IPS-18c (cell line): ENCODE measurements around the gene HMGCS2.

Source experiments
- H3K4me3 ChIP-seq: 2 replicates; pipeline ENCODE4 v1.7.0; 2013; ENCODE audit warnings: low read depth, mild to moderate bottlenecking, low read length, moderate library complexity; ENCODE audit not compliant: insufficient read depth
- H3K9me3 ChIP-seq: one replicate; pipeline ENCODE4 v1.6.1; 2013; ENCODE audit warnings: mild to moderate bottlenecking, low read length, moderate library complexity; ENCODE audit not compliant: control insufficient read depth, insufficient read depth

The HMGCS2 gene

DNA sequence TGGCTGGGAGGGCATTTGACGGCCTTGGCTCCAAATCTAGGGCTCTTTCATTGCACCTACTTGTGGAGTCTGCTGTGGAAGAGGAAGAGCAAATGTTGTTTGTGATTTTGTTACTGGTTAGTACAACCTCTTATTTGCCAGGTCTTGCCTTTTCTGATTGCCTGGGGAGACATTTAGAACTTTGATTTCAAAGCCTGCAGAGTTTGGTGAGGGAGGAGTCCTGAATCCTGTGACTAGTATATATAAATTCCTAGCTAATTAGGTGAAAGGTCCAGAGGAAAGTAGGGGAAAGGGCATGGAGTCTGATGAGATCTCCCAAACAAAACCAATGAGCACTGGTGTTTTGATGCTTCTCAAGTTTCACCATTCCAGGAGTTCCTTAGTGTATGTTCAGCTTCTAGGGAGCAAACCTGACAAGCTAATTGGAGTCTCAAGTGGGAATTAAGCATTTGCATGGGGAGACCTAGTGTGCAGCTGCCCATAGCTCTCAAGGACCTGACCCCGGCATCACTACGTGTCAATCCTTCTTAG, 5.1 kb upstream of the HMGCS2 start:
- H3K4me3 ChIP-seq = no peak overlapping the region
- no peaks in the 10 kb centered on the region for H3K9me3 ChIP-seq

DNA sequence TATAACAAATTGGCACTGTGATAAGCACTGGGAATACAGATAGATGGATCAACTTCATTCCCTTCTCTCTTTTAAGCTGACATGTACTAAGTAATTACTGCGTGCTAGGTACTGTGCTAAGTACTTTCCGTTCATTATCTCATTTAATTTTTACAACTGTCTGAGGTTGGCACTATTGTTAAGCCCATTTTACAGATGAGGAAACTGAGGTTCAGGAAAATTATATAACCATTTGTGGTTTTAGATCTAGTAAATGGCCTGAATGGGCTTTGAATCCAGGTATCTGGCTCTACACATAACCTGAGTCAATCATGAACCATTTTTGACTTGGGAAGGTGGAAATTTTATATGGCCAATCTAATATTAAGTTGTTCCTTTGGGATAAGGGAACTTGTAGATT, 3.6 kb upstream of the HMGCS2 start:
- Histone ChIP-seq H3K9me3 (no peaks in the 10 kb centered on the region), H3K4me3 (no peak overlapping the region)

DNA sequence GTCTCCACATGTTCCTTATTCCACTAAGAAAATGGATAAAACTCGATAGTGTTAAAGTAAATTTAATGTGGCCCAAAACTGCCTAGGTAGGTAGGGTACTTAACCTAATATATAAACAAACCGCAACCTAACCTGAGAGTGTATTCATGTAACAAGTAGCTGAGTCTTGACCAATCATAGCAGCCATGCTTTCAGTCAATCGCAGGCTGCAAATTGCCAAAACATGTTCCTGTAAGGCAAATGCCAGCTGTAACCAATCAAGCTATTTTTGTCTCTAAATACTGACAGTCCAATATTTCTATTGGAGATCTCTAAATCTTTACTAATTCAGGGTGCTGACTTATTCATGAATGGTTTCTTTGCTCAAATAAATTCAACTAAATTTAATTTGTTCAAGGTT, 3.1 kb upstream of the HMGCS2 start:
- no peaks in the 10 kb centered on the region for H3K9me3 ChIP-seq
- no peak overlapping the region for H3K4me3 ChIP-seq

DNA sequence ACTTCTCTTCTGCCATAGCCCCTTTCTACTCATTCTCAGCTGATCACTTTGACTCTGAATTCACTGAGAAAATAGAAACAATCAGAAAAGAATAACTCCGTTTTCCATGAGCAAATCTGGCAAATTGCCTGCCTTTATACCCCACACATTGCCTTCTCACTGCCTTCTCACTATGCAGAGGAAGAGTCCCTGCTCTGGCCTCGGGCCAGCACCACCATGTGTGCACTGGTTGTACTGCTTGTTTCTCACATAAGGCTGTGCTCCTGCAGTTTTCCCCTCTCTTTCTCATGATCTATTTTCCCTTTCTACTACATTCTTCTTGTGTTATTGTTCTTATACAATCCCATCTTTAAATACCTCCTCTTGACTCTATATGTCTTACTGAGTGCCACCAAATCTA, 2.3 kb upstream of the HMGCS2 start:
- no peak overlapping the region for H3K4me3 ChIP-seq
- H3K9me3 ChIP-seq = no peaks in the 10 kb centered on the region

DNA sequence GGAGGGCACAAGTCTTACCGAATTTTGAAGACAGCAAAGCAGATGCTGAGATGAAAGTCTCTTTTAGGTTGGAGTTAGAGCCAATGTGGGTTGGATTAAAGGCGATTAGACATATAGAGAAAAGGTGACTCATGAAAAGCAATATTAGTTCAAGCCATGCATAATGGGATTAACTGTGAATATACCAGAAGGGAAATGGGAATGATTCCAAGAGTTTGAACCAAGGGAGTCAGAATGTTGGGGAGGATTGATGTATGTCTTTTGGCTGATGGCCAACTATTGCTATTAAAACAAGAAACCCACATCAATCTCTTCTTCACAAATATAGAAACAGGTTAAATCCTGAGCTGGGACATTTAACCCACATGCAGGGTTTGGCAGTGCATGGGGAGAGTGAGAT, 1.2 kb downstream of the HMGCS2 start:
- Histone ChIP-seq H3K9me3 (no peaks in the 10 kb centered on the region), H3K4me3 (no peak overlapping the region)

DNA sequence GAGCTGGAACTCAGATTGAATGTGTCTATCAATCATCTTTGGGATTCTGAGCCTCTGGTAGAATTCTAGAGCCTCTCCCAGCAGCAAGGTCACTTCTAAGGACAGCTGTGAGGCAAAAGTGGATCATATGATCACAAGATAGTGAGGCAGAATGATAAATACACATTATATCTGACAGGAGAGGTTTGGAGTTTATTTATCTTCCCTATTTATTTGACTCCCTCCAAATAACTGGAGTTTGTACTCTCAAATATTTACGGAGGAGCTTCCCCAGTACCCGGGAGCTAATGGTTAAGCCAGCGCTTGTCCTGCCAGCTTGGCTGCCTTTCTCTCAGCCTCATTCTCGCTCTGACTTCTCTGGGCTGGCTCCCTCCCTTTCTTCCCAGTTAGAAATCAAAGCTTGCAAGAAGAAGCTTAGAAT, 2.3 kb downstream of the HMGCS2 start:
- no peak overlapping the region for H3K4me3 ChIP-seq
- no peaks in the 10 kb centered on the region for H3K9me3 ChIP-seq

DNA sequence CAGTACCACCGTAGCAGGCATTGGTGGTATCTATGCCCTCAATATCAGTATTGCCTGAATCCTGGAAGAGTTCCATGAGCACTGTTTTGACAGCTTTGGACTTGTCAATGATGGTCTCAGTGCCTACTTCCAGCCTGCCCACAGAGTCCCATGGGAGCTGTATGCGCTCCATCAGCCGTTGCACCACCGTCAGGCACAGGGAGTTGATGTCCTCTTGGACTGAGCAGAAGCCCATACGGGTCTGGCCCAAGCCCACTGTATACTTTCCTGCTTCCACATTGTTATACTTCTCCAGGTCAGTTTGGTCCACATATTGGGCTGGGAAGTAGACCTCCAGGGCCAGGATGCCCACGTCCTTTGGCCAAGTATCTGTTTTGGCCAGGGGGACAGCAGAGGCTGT, 4.5 kb downstream of the HMGCS2 start:
- H3K4me3 ChIP-seq = no peak overlapping the region
- no peaks in the 10 kb centered on the region for H3K9me3 ChIP-seq

DNA sequence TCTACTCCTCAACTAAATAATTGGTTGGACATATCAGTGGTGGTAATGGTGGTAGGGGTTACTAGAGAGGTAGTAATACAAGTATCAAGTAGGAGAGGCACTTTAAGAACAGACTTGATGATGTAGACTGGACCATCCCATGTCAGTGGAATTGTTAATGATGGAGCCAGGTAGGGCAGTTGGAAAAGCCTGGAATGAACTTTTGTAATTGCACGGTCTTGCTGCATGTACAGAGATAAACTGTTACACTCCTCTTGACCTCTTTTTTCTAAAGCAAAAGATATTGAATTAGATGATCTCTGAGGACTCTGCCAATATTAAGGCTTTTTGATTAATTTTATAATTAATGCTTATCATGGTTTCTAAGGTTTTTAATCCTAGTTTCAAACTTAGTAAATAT, 5.8 kb downstream of the HMGCS2 start:
- no peaks in the 10 kb centered on the region for H3K9me3 ChIP-seq
- H3K4me3 ChIP-seq = no peak overlapping the region

DNA sequence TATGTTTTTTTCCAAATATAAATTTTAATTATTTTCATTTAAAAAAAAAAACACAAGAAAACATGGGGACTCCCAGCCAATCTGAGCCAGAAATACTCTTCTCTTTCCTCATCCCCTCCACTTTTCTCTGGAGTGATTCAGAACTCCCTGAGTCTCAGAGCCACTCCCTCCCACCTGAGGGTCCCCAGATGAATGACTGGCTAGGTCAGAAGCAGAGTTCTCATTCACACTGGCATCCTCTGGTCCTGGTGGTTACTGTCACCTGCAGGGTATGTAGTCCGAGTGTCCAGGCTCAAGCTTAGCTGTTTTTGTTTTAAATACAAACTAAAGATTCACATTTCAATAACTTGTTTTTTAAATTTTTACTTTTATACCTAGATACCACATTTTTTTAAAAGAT, 6.3 kb downstream of the HMGCS2 start:
- no peak overlapping the region for H3K4me3 ChIP-seq

DNA sequence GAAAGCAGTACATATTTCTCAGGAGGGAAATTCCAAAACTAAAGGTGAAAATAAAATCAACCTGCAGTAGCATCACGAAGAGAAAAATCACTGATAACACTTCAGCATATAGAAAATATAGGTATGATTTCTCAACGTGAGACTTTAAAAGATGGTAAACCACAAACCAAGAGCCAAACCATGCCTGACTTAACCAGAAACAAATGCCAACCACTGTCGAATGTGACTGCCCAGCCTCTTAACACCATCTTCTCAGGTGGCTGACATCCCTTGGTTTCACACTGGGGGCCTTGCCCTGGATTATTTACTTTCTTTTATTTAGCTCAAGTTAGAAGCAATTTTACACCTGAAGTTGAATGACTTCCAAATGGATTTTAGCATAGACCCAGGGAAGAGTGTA, 10.1 kb downstream of the HMGCS2 start:
- Histone ChIP-seq H3K9me3 (no peaks in the 10 kb centered on the region), H3K4me3 (no peak overlapping the region)

More for the DNA sequence above, 6.3 kb downstream of the HMGCS2 start:
- no peaks in the 10 kb centered on the region for H3K9me3 ChIP-seq

DNA sequence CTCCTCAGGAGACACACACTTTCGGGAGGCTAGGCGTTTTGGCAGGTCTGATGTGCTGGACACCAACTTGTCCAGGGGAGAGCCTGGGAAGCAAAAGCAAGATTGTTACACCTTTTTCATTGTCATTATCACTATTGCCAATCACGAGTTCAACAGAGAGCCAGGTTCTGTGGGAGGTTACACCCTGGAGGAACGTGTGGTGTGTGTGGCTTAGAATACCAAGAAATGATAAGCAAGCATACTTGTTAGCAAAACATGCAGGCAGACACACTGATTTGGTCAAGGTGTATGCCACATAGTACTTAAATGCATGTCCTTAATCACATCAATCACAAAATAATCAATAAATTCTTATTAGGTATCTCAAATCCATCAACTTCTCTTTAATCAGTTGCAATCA, 16.1 kb downstream of the HMGCS2 start:
- peaks cover 3% of the 10 kb centered on the region for H3K9me3 ChIP-seq
- no peak overlapping the region for H3K4me3 ChIP-seq

DNA sequence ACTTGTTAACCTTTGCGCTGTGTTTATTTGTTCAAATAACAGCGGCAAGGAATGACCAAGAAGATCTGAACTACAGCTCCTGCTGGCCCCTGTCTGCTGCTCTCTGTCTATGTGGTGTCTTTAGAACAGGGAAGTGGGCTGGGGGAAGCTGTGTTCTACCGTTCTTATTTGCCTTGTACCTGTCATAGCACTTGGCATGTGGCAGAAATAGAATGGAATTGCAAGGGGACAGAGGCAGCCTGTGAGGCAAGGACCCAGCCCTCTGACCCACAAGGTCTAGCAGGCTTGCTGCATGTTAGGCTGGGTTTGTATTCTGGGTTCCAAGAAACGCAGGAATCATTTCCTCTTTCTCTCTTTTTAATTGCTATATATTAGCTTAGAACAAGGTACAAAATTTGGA, 20.7 kb downstream of the HMGCS2 start:
- no peak overlapping the region for H3K4me3 ChIP-seq
- H3K9me3 ChIP-seq = peaks cover 3% of the 10 kb centered on the region

DNA sequence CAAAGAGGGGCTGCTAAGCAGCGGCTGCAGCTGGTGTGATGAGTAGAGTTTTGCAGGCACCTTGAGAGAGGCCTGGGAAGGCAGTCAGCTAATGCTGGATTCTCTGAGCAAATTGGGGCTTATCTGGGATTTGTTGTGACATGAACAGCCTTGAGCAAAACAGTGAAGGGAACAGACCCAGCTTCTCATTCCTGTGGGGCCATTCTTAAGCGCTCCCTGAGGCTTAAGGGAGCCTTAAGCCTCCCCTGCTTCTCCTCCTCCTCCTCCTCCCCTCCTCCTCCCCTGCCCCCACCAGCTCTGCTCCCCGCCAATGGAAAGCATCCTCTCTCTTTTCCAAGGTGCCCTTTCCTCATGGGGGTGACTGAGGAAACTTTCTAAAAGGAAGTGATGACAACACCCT, 21.3 kb downstream of the HMGCS2 start:
- peaks cover under 1% of the 10 kb centered on the region for H3K9me3 ChIP-seq
- no peak overlapping the region for H3K4me3 ChIP-seq

DNA sequence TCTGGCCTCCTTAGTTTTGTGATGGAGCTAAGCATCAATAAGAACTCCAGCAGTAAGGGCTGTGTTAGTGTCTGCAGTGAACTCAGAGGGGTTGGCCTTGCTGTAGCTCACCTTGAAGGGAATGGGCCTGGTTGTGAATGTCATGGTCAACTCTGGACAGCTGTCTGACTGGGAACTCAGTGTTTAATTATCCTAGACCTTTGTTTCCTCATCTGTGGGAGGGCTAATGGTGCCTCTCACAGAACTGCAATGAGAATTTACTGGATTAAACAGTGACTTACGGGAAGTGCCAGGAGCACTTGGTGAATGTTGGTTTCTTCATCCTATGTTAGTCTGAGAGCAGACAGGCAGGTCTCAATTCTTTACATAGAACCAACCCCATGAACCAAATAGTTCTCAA, 23.7 kb downstream of the HMGCS2 start:
- peaks cover 2% of the 10 kb centered on the region for H3K9me3 ChIP-seq
- no peak overlapping the region for H3K4me3 ChIP-seq

DNA sequence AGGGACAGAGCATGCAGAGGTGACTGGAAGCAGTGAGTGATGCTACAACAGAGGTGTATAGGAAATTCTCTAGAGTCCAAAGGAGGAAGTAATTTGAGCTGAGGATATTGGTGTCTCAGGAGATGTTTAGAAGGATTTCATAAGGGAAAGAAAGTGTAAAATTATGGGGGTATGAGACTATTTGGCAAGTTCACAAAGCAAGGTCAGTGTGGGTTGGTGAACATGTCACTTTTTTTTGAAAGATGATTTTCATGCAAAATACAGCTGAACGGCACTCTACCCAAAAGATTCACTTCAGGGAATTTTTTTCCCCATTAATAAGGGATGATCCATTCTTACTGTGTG, 24.1 kb downstream of the HMGCS2 start:
- Histone ChIP-seq H3K4me3 (no peak overlapping the region), H3K9me3 (peaks cover 2% of the 10 kb centered on the region)

DNA sequence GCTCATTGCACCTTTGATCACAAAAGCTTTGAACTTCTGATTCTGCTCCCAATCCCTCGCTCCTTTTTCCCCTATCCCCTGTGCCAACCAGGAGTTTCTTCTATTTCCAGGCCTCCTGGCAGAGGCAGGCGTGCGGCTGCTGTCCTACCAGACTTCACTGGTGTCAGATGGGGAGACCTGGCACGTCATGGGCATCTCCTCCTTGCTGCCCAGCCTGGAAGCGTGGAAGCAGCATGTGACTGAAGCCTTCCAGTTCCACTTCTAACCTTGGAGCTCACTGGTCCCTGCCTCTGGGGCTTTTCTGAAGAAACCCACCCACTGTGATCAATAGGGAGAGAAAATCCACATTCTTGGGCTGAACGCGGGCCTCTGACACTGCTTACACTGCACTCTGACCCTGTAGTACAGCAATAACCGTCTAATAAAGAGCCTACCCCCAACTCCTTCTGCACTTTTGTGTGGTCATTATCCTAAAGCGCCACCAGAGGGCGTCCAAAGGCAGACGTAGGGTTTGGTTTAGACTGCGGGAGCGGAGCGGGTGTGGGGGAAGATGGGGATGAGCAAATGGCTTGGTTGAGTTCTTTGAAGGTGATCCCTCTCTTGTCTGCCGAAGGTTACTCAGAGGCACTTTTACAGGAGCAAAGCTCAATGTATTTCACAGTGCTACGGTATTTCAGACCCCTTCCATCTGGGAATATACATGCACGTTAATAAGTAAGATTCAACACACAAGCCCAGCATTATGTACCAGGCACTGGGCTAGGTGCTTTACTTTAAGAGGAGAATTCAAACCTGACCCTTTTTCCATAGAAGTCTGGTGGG, 24.7 kb downstream of the HMGCS2 start:
- Histone ChIP-seq H3K4me3 (no peak overlapping the region), H3K9me3 (peaks cover 2% of the 10 kb centered on the region)

DNA sequence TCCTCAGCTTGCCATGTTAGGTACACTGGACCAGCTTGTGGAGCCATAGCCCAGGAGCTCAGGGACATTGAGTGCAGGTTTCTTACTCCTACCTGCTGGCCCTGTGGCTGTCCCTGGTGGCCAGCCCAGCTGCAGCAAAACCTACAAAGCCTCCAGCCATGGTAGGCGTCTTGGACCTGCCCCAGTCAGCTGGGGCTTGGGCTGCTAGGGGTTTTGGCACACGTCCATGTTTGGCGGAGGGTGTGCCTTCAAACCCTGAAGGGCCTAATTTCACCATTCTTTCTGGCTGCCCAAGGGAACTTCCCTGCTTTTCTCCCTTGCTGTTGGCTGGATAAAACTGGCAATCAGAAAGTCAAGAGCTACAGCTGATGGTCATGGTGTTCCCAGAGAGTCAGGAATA, 25.4 kb downstream of the HMGCS2 start:
- Histone ChIP-seq H3K4me3 (no peak overlapping the region), H3K9me3 (peaks cover 2% of the 10 kb centered on the region)

DNA sequence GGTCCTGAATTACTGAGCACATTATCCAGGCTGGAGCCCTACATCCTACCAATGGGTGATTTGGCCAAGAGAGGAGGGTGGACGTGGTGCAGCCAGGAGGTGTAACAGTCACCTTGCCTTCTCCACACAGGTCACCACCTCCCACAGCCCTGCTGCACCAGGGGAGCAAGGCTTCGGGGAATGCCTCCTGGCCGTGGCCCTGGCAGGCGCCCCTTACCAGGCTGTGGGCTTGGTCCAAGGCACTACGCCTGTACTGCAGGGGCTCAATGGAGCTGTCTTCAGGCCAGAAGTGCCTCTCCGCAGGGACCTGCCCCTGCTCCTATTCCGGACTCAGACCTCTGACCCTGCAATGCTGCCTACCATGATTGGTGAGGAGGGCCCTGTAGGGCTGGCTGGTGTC, 26.0 kb downstream of the HMGCS2 start:
- no peak overlapping the region for H3K4me3 ChIP-seq
- peaks cover 2% of the 10 kb centered on the region for H3K9me3 ChIP-seq

DNA sequence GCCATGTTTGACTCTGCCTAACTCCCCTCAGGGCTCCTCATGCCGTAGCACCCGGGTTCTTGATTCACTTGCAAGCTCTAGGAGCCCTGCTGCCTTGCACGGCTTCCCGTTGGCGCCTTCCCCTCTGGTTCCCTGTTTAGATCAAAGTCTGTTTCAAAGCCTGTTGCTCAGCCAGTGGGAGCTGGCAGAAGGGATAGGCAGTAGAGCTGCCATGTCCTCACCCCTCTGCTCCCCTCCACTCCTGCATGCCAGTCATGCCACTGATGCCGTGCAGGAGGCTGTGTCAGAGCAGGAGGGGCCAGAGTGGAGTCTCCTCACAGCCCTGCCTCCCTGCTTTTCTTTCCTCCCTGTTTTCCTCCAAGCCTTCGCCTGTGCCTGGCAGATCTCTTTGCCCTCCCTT, 26.5 kb downstream of the HMGCS2 start:
- Histone ChIP-seq H3K9me3 (peaks cover 2% of the 10 kb centered on the region), H3K4me3 (no peak overlapping the region)
